Activated CD4-positive, alpha-beta T cell treated with anti-CD3 and anti-CD28 coated beads, Interleukin-2, amount 50 U/mL, for 48 hours (primary cell): ENCODE results near the gene ZNF284.
"Not testable (repeated sequence)": the region's sequence is repeated elsewhere in the genome, so short reads cannot be mapped to it uniquely, and the experiment has no call there.

ENCODE experiments used
- DNase-seq, 2 experiments: peaks; one replicate each; pipeline ENCODE4 v3.0.0-alpha.2; 2020

ZNF284 gene

DNA sequence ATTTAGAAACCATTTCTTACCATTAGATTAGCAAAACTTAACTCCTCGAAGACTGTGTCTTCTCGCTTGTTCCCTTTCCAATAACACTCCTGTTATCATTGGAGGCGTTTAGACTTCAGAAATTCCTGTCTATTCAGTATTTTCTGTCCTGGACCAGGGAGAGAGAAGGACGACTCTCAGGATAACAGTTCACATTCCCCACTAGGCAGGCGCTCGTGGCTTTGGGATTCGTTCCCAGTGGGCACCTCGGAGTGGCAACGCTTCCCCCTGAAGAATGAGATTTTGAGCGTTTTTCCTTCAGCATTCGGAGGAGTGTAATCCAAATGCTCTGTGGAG is 40.8 kb downstream of the ZNF284 start:
- no peak for DNase-seq

- peak; percentile 84 to 90 for DNase-seq
Observed at GRCh38 chr19:44113138-44113783, 41.3 kb downstream of the ZNF284 start, which contains the start of gene ZNF225. Gene ZNF225, plus strand, starts transcription at chr19:44113399. Its CDS starts 2,429 bp downstream, at chr19:44115828.

DNA sequence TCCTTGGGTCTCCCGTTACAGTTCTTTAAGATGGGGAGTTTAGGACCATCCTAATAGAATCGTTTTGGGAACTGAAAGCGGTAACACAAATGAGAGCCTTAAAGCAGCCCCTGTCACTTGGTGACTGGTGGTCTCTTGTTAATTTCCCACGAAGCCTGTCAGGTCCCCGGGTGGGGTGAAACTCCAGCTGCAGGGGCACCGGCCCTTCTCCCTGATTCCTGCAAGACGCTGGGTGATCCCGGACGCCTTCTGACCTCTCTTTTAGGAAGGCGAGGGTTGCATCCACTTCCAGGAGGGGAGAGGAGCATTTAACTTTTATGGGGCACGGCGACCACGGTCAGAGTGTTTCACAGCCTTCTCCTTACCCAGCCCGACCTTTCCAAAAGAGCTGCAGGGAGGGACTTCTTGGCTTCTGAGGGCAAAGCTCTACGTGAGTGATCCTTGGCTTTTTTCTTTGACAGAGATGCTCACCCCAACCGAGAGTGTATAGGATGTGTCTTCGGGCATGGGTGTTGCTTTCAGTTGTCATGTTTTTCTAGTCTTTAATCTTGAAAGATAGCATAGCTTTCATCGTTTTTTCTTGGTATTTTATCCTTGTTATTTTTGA is 41.9 kb downstream of the ZNF284 start:
- DNase-seq = peak; percentile 8 to 13

- not testable (repeated sequence) for DNase-seq
Observed at GRCh38 chr19:44121162-44121561, 49.2 kb downstream of the ZNF284 start.

GRCh38 chr19:44131955-44132354 is 60.0 kb downstream of the ZNF284 start:
- no peak for DNase-seq
